PFSK-1 (cell line): Measurements from ENCODE around the gene MAP1B.

Source experiments
- FOXP2 ChIP-seq: optimal IDR thresholded peaks from 2 replicates; pipeline ENCODE3; 2011; ENCODE audit warnings: borderline replicate concordance, control low read depth, inconsistent platforms; ENCODE audit not compliant: insufficient read depth; ENCODE audit errors: extremely low read length, extremely low read depth
- POLR2AphosphoS5 ChIP-seq: IDR thresholded peaks from 2 replicates; pipeline ENCODE4 v1.6.1; 2012; ENCODE audit warnings: low read depth, mild to moderate bottlenecking, control low read depth, low read length, moderate library complexity
- SIN3A ChIP-seq: IDR thresholded peaks from 2 replicates; pipeline ENCODE4 v1.6.1; 2012; ENCODE audit warnings: mild to moderate bottlenecking, low read length, moderate library complexity, borderline replicate concordance; ENCODE audit not compliant: insufficient read depth
- TAF1 ChIP-seq: IDR thresholded peaks from 2 replicates; pipeline ENCODE4 v1.6.1; 2012; ENCODE audit warnings: low read length, control low read depth, borderline replicate concordance; ENCODE audit not compliant: insufficient read depth
- TF ChIP-seq, protein P1 (sequence below), 2 experiments: IDR thresholded peaks; 2 replicates each; pipeline versions ENCODE4 v1.6.1 to v1.8.0; 2011 to 2012; ENCODE audit warnings: low read depth in 2 of 2, low read length in 2 of 2, control low read depth in 1 of 2, inconsistent platforms in 1 of 2, mild to moderate bottlenecking in 1 of 2, moderate library complexity in 1 of 2; ENCODE audit not compliant: insufficient read depth in 1 of 2

MAP1B gene

DNA sequence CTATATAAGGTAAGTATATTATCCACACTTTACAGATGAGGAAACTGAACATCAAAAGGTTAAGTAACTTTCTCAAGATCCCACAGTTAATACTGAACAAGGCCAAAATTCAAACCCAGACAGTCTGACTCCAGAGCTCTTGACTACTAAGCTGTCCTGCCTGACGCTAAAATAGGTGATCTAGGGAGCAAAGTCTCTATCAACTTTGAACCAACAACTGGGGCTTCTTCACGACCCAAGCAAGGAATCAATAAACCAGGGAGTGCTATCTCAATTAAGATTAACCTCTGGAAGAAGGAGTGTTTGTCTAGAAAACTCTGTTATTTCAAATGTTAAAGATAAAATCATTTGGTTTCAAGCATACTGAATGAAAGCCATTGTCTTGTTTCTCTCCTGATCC lies 148.4 kb downstream of the MAP1B start:
- TF ChIP-seq, protein P1, sequence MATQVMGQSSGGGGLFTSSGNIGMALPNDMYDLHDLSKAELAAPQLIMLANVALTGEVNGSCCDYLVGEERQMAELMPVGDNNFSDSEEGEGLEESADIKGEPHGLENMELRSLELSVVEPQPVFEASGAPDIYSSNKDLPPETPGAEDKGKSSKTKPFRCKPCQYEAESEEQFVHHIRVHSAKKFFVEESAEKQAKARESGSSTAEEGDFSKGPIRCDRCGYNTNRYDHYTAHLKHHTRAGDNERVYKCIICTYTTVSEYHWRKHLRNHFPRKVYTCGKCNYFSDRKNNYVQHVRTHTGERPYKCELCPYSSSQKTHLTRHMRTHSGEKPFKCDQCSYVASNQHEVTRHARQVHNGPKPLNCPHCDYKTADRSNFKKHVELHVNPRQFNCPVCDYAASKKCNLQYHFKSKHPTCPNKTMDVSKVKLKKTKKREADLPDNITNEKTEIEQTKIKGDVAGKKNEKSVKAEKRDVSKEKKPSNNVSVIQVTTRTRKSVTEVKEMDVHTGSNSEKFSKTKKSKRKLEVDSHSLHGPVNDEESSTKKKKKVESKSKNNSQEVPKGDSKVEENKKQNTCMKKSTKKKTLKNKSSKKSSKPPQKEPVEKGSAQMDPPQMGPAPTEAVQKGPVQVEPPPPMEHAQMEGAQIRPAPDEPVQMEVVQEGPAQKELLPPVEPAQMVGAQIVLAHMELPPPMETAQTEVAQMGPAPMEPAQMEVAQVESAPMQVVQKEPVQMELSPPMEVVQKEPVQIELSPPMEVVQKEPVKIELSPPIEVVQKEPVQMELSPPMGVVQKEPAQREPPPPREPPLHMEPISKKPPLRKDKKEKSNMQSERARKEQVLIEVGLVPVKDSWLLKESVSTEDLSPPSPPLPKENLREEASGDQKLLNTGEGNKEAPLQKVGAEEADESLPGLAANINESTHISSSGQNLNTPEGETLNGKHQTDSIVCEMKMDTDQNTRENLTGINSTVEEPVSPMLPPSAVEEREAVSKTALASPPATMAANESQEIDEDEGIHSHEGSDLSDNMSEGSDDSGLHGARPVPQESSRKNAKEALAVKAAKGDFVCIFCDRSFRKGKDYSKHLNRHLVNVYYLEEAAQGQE (IDR thresholded peaks at IDR 0.05; ENCODE audit: insufficient read depth in 1 of 2, low read depth in 2 of 2, low read length in 2 of 2): no peak
- TF ChIP-seq TAF1: no peak
- no peak for TF ChIP-seq SIN3A
- TF ChIP-seq FOXP2: no peak
- TF ChIP-seq POLR2AphosphoS5: no peak

DNA sequence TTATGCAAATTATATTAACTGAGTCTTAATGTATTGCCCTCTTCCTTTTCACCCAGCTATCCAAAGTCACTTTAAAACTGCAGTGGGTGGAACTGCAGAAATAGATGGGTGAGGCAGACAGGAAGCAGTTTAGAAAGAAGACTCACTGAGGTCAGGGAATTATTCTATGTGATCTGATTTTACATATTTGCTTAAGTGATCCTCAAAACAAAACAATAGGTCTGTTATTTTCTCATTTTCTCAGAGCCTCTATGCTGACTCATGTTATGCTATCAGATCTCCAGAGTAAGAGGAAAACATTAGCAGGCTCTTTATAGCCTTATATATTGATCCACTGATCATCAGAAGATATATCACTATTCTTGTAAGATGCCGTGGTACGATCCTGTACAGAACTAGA lies 149.3 kb downstream of the MAP1B start:
- TF ChIP-seq POLR2AphosphoS5 (no peak), FOXP2 (no peak), SIN3A (no peak), TAF1 (no peak)
- TF ChIP-seq, protein P1 (IDR thresholded peaks at IDR 0.05; ENCODE audit: insufficient read depth in 1 of 2, low read depth in 2 of 2, low read length in 2 of 2): no peak
